ENCODE measurements around the gene NSUN3.
A peak's percentile ranks its signal among the peaks of the same experiment; 100 is the strongest.
"Not testable (repeated sequence)": the region's sequence is repeated elsewhere in the genome, so short reads cannot be mapped to it uniquely, and the experiment has no call there.

NSUN3 gene

GRCh38 chr3:94028093-94028837 lies 34.6 kb upstream of the NSUN3 start, which contains the start of gene STX19:
Gene STX19 (minus strand): TSS chr3:94028597. CDS start chr3:94015269, 13,328 bp downstream.
- TF ChIP-seq CTCF (IDR thresholded peaks at IDR 0.05; ENCODE audit: low read depth, low read length) = no peak
- H3K4me3 ChIP-seq (ENCODE audit: low read depth, low read length) = no peak within 1 kb of the TSS

- TF ChIP-seq CTCF (IDR thresholded peaks at IDR 0.05; ENCODE audit: low read depth, low read length) = peak; percentile 47; the same call in 1 of the 2 replicates
Observed at GRCh38 chr3:94036909-94037507, 25.9 kb upstream of the NSUN3 start.

GRCh38 chr3:94043285-94043684 lies 19.6 kb upstream of the NSUN3 start:
- no peak for TF ChIP-seq CTCF (IDR thresholded peaks at IDR 0.05; ENCODE audit: low read depth, low read length)

More at GRCh38 chr3:94036909-94037507, 25.9 kb upstream of the NSUN3 start:
- H3K4me3 ChIP-seq (ENCODE audit: low read depth, low read length) = no peak overlapping the region

GRCh38 chr3:94044100-94044936 lies 18.5 kb upstream of the NSUN3 start:
- H3K4me3 ChIP-seq (ENCODE audit: low read depth, low read length) = not testable (repeated sequence)

More at GRCh38 chr3:94043285-94043684, 19.6 kb upstream of the NSUN3 start:
- H3K4me3 ChIP-seq (ENCODE audit: low read depth, low read length) = no peak overlapping the region

- TF ChIP-seq CTCF (IDR thresholded peaks at IDR 0.05; ENCODE audit: low read depth, low read length) = no peak
- H3K4me3 ChIP-seq (ENCODE audit: low read depth, low read length) = no peak overlapping the region
Observed at GRCh38 chr3:94046533-94046932, 16.3 kb upstream of the NSUN3 start.

GRCh38 chr3:94049267-94049666 lies 13.6 kb upstream of the NSUN3 start:
- no peak overlapping the region for H3K4me3 ChIP-seq (ENCODE audit: low read depth, low read length)
- TF ChIP-seq CTCF (IDR thresholded peaks at IDR 0.05; ENCODE audit: low read depth, low read length) = no peak

GRCh38 chr3:94050546-94050945 lies 12.3 kb upstream of the NSUN3 start:
- no peak for TF ChIP-seq CTCF (IDR thresholded peaks at IDR 0.05; ENCODE audit: low read depth, low read length)
- H3K4me3 ChIP-seq (ENCODE audit: low read depth, low read length) = no peak overlapping the region
